Skeletal muscle satellite cell (primary cell): Measurements from ENCODE around the gene SEMA3B.

ENCODE experiments used
- H3K27me3 ChIP-seq: 2 replicates; pipeline ENCODE4 v1.7.0; 2013; ENCODE audit warnings: low read length; ENCODE audit not compliant: control insufficient read depth, insufficient read depth
- H3K36me3 ChIP-seq: 2 replicates; pipeline ENCODE4 v1.7.0; 2013; ENCODE audit warnings: mild to moderate bottlenecking, control low read depth, low read length; ENCODE audit not compliant: insufficient read depth
- H3K4me1 ChIP-seq: 2 replicates; pipeline ENCODE4 v1.7.0; 2013; ENCODE audit warnings: low read length; ENCODE audit not compliant: control insufficient read depth, insufficient read depth
- H3K4me2 ChIP-seq: 2 replicates; pipeline ENCODE4 v1.7.0; 2013; ENCODE audit warnings: mild to moderate bottlenecking, low read length
- H3K4me3 ChIP-seq: 2 replicates; pipeline ENCODE4 v1.7.0; 2013; ENCODE audit warnings: low read length
- H3K9ac ChIP-seq: 2 replicates; pipeline ENCODE4 v1.7.0; 2013; ENCODE audit warnings: mild to moderate bottlenecking, low read depth, low read length, moderate library complexity
- H3K9me3 ChIP-seq: replicated peaks from 2 replicates; pipeline ENCODE4 v1.7.0; 2013; ENCODE audit warnings: mild to moderate bottlenecking, control low read depth, low read length

Gene SEMA3B

DNA sequence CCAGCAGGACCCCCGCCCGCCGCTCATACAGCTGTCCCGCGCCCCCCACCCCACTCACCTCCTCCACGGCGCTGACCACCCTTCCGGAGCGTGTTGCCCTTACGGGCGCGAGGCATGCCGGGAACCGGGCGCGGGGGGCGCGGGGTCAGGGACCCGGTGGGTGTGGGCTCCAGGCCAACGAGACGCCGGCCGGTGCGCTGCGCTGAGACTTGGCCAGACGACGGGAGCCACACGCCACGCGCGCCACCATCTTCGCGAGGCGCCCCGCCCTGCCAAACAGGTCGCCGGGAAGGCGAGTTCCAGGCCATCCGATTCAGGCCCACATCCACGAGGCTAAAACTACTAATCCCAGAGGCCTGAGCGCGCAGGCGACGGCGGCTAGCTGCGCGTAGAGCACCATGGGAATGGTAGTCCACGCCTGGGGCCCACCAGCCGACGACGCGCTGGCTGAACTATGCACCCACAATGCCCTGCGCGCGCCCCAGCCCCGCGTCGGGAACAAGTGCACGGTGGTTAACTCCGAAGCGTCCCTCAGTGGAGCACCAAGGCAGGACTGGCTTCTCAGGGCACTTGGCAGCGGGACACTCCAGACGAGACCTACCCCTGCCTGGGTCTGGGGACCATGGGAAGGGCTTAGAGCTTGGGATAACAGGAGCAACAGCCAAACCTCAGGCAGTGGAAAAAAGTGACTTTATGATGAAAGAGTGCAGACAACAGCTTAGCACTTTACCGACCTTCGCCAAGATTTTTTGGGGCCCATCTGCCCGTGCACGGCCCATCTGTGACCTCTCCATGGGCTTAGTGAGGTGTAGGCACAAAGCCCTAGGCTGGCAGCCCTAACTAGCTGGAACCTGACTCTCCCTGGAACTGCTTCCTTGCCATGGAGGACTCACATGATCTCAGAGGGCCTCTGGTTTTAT, 23.5 kb downstream of the SEMA3B start, which contains the start of gene IFRD2:
Gene IFRD2, minus strand, starts transcription at position 271 of the 920 bp plus-strand sequence. Its CDS starts 155 bp downstream, at position 116.
- peaks cover 6% of the 10 kb centered on the region for H3K4me1 ChIP-seq
- H3K4me2 ChIP-seq = peak within 1 kb of the TSS; percentile 91
- H3K27me3 ChIP-seq = no peaks in the 10 kb centered on the region
- peak within 1 kb of the TSS; percentile 85 for H3K4me3 ChIP-seq
- no peaks in the 10 kb centered on the region for H3K9me3 ChIP-seq
- peaks cover 27% of the 10 kb centered on the region for H3K36me3 ChIP-seq
- H3K9ac ChIP-seq = peak within 1 kb of the TSS; percentile 88

DNA sequence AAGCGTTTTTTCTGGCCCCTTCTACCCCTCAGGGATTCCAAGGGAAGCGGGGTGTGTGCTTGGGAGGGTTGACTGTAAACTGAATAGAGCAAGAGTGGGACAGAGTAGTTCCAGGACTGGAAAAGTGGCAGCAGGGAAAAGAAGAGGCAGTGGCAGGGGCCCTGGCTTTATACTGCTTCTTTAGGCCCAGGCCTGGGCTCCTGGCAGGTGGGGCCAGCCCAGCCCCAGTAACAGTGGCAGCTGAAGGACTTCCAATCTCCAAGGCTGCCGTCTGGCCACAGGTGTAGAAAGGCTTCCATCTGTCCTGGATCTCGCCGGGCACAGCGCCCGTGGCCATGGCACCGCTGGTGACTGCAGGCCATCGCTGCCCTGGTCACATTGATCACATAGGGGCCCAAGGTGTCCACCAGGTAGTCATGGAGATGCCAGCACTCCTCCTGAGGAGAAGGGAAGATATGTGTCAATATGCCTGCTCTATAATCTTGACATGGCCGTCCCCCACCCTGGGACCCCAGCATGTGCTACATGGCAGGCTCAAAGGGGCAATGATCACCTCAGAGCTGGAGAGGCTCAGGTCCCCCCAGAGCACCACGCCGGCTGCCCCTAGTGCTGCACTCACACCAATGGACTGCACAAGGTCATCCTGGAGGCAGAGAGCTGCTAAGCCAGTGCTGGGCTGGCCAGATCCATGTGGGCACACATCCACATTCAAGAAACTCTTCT, 24.3 kb downstream of the SEMA3B start:
- H3K27me3 ChIP-seq = no peaks in the 10 kb centered on the region
- no peaks in the 10 kb centered on the region for H3K9me3 ChIP-seq
- peaks cover 19% of the 10 kb centered on the region for H3K36me3 ChIP-seq
- H3K4me1 ChIP-seq = peaks cover 9% of the 10 kb centered on the region
- H3K9ac ChIP-seq = peak overlapping the region; percentile 66
- H3K4me2 ChIP-seq = peak overlapping the region; percentile 86
- H3K4me3 ChIP-seq = peak overlapping the region; percentile 66

DNA sequence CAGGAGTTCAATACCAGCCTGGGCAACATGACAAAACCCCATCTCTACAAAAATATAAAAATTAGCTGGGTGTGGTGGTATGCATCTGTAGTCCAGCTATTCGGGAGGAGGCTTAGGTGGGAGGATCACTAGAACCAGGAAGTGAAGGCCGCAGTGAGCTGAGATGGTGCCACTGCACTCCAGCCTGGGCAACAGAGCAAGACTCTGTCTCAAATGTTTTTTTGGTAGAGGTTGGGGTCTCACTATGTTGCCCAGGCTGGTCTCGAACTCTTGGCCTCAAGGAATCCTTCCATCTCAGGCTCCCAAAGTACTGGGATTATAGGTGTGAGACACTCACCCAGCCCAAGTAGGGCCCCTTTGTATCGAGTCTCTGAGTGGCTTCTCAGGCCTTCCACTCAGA, 25.1 kb downstream of the SEMA3B start:
- Histone ChIP-seq H3K27me3 (no peaks in the 10 kb centered on the region), H3K4me2 (no peak overlapping the region), H3K9ac (no peak overlapping the region), H3K4me1 (peaks cover 17% of the 10 kb centered on the region), H3K36me3 (peaks cover 13% of the 10 kb centered on the region), H3K4me3 (no peak overlapping the region), H3K9me3 (no peaks in the 10 kb centered on the region)

DNA sequence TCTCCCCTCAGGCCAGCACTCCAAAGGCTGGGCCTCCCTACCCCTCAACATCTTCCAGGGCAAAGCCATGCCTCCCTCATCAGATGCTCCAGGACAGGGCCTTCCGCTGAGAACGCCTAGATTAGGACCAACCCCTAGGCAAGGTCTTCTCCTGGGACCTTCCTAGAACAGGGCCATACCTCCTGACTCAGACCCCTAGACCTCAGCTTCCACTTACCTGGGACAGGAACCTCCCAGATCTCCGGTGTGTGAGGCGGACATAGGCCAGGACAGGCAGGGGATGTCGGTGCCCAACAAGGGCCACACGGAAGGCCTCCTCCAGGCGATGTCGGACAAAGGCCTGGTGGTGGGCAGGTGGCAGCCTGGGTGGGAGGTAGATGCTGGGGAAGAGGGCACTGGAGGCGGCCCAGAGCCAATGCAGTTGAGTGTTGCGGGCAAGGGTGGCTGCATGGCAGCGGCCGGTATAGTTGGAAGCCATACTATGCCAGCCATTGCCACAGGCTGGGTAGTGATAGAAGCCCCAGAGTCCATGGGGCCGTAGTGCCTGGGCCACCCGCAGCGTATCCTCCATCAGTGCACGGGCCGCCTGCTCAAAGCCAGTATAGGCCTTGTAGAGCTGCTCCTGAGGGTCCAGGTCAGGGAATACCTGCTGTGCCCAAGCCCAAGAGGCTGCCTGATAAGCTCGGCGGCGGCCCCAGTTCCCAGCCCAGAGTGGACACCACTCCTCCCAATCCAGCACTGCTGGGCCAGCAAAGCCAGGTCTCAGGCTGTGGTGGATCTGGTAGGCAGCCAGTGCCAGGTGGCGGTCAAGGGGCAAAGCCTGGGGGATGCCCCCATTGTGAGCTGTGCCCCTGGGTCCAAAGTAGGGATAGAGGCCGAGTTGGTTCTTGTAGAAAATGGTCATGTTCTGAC, 25.8 kb downstream of the SEMA3B start:
- no peak overlapping the region for H3K4me3 ChIP-seq
- H3K9me3 ChIP-seq = no peaks in the 10 kb centered on the region
- no peaks in the 10 kb centered on the region for H3K27me3 ChIP-seq
- H3K9ac ChIP-seq = no peak overlapping the region
- H3K36me3 ChIP-seq = peaks cover 7% of the 10 kb centered on the region
- peaks cover 18% of the 10 kb centered on the region for H3K4me1 ChIP-seq
- no peak overlapping the region for H3K4me2 ChIP-seq

DNA sequence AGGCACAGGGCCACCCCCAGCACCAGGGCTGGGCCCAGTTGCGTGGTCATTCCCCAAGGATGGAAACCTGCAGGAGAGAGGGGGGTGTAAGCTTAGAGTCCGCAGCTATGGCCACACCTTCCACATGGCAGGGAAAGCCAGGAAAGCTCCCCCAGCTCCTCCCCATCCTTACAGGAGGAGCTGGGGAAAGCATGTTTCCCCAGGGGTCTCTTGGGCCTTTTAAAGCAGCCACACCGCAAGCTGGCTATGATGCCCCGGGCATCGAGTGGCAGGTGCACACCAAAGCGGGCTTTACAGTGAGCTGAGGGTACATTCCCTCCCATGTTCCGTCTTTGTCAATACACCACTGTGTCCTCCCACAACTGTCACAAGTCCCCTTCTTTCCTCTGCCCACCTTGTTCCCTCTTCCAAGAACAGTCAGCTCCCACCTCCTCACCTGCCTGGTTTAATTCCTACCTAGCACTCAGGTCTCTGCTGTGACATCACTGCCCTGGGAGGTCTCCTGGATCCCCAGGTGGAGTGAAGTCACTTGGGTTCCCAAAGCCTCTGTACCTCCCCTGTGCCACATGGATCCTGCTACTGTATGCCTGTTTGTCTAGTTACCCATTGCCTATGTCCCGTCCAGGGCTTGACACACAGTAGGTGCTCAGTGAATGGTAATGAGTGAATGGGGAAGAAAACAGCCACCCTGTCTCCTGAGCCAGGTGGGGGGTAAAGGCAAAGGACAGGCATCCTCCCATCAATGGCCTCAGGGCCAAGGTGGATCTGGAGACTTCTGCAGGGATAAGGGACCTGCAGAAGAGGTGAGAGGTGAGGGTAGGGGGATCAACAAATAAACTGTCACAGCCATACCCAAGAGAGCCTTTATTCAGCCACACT, 26.8 kb downstream of the SEMA3B start:
- Histone ChIP-seq H3K4me3 (no peak overlapping the region), H3K9me3 (no peaks in the 10 kb centered on the region), H3K36me3 (no peaks in the 10 kb centered on the region), H3K4me2 (no peak overlapping the region), H3K27me3 (no peaks in the 10 kb centered on the region), H3K9ac (no peak overlapping the region), H3K4me1 (peaks cover 28% of the 10 kb centered on the region)

DNA sequence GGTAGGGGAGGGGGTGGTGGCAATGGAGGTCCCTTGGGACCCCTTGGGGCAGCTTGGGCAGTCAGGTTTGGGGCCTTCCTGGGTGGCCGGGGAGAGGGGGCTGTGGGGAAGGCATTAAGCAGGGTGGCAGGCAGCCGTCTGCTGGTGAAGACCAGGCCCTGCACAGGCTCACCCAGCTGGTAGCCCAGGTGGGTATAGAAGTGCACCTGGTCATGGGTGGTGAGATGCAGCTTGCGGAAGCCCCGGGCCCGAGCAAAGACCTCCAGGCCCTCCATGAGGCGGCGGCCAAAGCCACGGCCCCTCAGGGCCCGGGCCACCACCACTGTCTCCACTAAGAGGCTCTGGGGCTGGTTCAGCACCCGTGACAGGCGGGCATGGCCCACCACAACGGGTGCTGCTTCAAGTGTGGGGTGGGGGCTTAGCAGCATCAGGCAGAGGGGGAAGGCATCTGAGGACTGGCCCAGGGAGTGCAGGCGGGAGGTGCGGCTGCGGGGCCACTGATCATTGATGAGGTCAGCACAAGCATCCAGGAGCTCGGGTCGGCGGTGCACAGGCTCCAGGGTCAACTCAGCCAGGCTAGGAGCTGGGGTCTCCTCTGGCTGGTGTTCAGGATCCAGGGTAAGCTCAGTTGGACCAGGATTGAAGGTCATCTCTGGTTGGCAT, 27.9 kb downstream of the SEMA3B start:
- no peaks in the 10 kb centered on the region for H3K27me3 ChIP-seq
- H3K9me3 ChIP-seq = no peaks in the 10 kb centered on the region
- H3K4me2 ChIP-seq = no peak overlapping the region
- no peak overlapping the region for H3K4me3 ChIP-seq
- H3K9ac ChIP-seq = no peak overlapping the region
- H3K36me3 ChIP-seq = no peaks in the 10 kb centered on the region
- H3K4me1 ChIP-seq = peaks cover 28% of the 10 kb centered on the region

DNA sequence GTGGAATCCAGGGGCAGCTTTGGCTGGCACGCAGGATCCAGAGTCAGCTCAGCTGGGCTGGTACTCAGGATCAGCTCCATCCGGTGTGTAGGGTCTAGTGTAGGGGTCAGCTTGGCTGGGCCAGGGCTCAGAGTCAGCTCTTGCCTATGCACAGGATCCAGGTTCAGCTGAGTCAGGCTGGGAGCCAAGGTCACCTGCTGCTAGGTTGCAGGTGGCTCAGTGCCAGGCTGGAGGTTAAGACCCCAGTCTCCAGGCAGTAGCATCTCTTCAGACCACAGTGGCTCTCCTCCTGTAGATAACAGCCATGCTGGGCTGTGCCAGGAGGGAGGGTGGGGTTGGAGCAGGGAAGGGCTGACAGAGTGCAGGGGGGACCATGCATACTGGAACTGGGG, 28.4 kb downstream of the SEMA3B start:
- Histone ChIP-seq H3K4me1 (peaks cover 28% of the 10 kb centered on the region), H3K36me3 (no peaks in the 10 kb centered on the region), H3K9me3 (no peaks in the 10 kb centered on the region), H3K4me3 (no peak overlapping the region), H3K9ac (no peak overlapping the region), H3K4me2 (no peak overlapping the region), H3K27me3 (no peaks in the 10 kb centered on the region)

DNA sequence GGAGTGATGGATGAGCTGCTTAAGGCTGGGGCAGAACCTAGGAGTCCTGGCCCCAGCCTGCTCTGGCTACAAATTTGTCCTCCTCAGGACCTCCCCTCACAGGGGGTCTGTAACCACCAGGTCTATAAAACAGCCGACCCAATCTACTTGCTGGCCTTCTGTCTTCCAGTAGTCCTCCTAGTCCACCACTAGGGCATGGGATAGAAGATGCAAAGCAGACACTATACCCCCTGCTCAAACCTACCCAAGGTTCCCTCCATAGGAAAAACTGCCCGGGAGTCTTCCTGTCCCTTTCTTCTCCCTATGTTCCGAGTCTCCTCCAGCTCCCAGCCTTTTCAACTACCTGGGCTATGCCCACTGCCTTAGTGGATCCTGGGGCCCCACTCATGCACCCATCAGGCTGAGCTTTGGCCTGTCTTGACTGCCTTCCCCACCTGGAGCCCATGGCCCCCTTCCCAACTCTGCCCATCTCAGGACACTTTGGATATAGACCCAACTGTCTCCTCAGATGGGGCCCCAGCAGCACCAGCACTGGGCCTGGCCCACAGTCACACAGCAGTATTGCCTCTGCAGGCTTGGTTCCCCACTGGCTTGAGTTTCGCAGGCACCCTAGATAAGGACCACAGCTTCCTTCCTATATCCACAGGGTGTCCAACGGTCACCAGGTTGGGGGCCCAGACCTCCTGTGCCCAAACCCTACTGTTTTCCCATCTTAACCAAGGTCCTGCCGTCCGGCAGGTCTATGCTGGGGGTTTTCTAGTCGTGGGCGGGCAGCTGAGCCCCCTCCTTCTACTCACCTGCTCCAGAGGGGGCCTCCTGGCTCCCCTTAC, 29.2 kb downstream of the SEMA3B start:
- H3K9ac ChIP-seq = peak overlapping the region; percentile 86
- no peaks in the 10 kb centered on the region for H3K36me3 ChIP-seq
- no peaks in the 10 kb centered on the region for H3K9me3 ChIP-seq
- H3K4me1 ChIP-seq = peaks cover 22% of the 10 kb centered on the region
- H3K4me3 ChIP-seq = peak overlapping the region; percentile 97
- no peaks in the 10 kb centered on the region for H3K27me3 ChIP-seq
- H3K4me2 ChIP-seq = peak overlapping the region; percentile 99

DNA sequence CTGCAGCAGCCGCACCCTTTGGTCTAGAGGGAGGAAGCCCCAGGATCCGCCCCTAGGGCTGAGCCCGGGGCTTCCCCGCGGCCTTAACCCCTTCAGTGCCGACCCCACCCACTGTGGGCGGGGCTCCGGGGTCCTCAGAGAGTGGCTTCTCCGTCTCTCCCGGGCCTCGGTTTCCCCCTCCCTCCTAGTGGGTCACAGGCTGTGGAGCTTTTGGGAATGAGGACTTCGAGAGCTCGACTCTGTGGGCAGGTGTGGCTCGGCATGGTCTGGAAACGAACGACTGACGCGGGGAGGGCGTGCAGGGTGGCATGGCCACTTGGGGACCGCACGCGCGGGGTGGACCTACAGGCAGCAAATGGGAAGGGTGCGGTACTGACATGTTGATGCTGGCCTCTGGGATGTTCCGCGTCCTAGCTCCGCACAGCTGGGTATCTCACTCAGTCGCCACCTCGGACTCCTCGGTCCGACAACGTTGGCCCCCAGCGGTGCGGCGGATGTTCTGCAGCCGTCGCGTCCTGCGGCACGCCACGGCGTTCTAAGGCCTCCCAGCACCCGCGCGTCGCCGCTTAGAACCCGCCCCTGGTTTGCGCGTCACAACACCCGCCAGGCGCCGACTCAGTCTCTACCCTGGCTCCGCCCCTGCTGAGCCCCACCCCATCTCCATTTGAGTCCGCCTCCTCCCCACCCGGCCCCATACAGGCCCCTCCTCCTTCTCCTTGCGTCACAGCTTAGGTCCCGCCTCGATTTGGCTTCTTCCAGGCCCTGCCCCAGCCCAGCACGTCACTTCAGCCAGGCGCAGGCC, 30.1 kb downstream of the SEMA3B start, which contains the start of the genes HYAL3 and NAA80:
Gene HYAL3, minus strand, starts transcription at position 570 of the 802 bp plus-strand sequence. CDS start 3,803 bp downstream, outside the sequence.
Gene NAA80, minus strand, starts transcription at position 570 of the 802 bp plus-strand sequence. CDS start 1,942 bp downstream, outside the sequence.
- Histone ChIP-seq H3K9ac (peak within 1 kb of the TSS; percentile 86), H3K9me3 (no peaks in the 10 kb centered on the region), H3K4me3 (peak within 1 kb of the TSS; percentile 97), H3K4me1 (peaks cover 22% of the 10 kb centered on the region), H3K27me3 (no peaks in the 10 kb centered on the region), H3K4me2 (peak within 1 kb of the TSS; percentile 99), H3K36me3 (no peaks in the 10 kb centered on the region)
